HAP-1 (cell line): ENCODE results near the gene IL6ST.

Experiments used
- DNase-seq, 2 experiments: peaks; one replicate each; pipeline ENCODE4 v3.0.0-alpha.2; 2016 to 2020; ENCODE audit warnings: low spot score in 2 of 2
- H3K27me3 ChIP-seq: fragments of 250-450 bp; sonication (Bioruptor Pico); 2 replicates; pipeline ENCODE4 v1.5.1; 2020; ENCODE audit warnings: low read depth, mild to moderate bottlenecking, moderate library complexity
- H3K36me3 ChIP-seq: fragments of 250-450 bp; sonication (Bioruptor Pico); replicated peaks from 2 replicates; pipeline ENCODE4 v1.5.1; 2020; ENCODE audit warnings: mild to moderate bottlenecking
- H3K4me1 ChIP-seq: fragments of 250-450 bp; sonication (Bioruptor Pico); 2 replicates; pipeline ENCODE4 v1.5.1; 2020; ENCODE audit warnings: mild to moderate bottlenecking
- H3K4me3 ChIP-seq: fragments of 250-450 bp; sonication (Bioruptor Pico); 2 replicates; pipeline ENCODE4 v1.5.1; 2020; ENCODE audit warnings: mild to moderate bottlenecking, moderate library complexity
- H3K9me3 ChIP-seq: fragments of 250-450 bp; sonication (Bioruptor Pico); 2 replicates; pipeline ENCODE4 v1.5.1; 2020; ENCODE audit warnings: mild to moderate bottlenecking, moderate library complexity
- in situ Hi-C: fragments of 300-500 bp; cut with MboI; formaldehyde crosslinking; loops from 3 replicates; pipeline ENCODE4 v1.14.3; 2020; ENCODE audit warnings: low sequenced_read_pairs, inconsistent platforms, mixed read lengths

The IL6ST gene

GRCh38 chr5:55917402-55918086 lies 77.2 kb downstream of the IL6ST start:
- in situ Hi-C loops: no loop called here
- DNase-seq: no peak

GRCh38 chr5:55916986-55917385 lies 77.8 kb downstream of the IL6ST start:
- Histone ChIP-seq H3K36me3 (no peaks in the 10 kb centered on the region), H3K27me3 (no peaks in the 10 kb centered on the region), H3K4me3 (no peak overlapping the region), H3K9me3 (no peaks in the 10 kb centered on the region), H3K4me1 (no peaks in the 10 kb centered on the region)
- in situ Hi-C loops: no loop called here
- DNase-seq: no peak

More at GRCh38 chr5:55917402-55918086, 77.2 kb downstream of the IL6ST start:
- Histone ChIP-seq H3K27me3 (no peaks in the 10 kb centered on the region), H3K36me3 (no peaks in the 10 kb centered on the region), H3K4me1 (no peaks in the 10 kb centered on the region), H3K4me3 (no peak overlapping the region), H3K9me3 (no peaks in the 10 kb centered on the region)

- Histone ChIP-seq H3K4me1 (no peaks in the 10 kb centered on the region), H3K9me3 (no peaks in the 10 kb centered on the region), H3K4me3 (no peak overlapping the region), H3K36me3 (no peaks in the 10 kb centered on the region), H3K27me3 (no peaks in the 10 kb centered on the region)
- in situ Hi-C loops: no loop called here
- DNase-seq: no peak
These were observed 79.0 kb downstream of the IL6ST start for GRCh38 chr5:55915783-55916182.

GRCh38 chr5:55914971-55915370 lies 79.8 kb downstream of the IL6ST start:
- no peaks in the 10 kb centered on the region for H3K4me1 ChIP-seq
- no peaks in the 10 kb centered on the region for H3K27me3 ChIP-seq
- H3K9me3 ChIP-seq: no peaks in the 10 kb centered on the region
- in situ Hi-C loops: no loop called here
- no peaks in the 10 kb centered on the region for H3K36me3 ChIP-seq
- H3K4me3 ChIP-seq: no peak overlapping the region
- DNase-seq: no peak

GRCh38 chr5:55913466-55914413 lies 81.0 kb downstream of the IL6ST start:
- Histone ChIP-seq H3K4me3 (no peak overlapping the region), H3K9me3 (no peaks in the 10 kb centered on the region), H3K27me3 (no peaks in the 10 kb centered on the region), H3K4me1 (no peaks in the 10 kb centered on the region), H3K36me3 (no peaks in the 10 kb centered on the region)
- in situ Hi-C loops: no loop called here
- no peak for DNase-seq

- Histone ChIP-seq H3K9me3 (no peaks in the 10 kb centered on the region), H3K27me3 (no peaks in the 10 kb centered on the region), H3K4me3 (no peak overlapping the region), H3K4me1 (no peaks in the 10 kb centered on the region), H3K36me3 (no peaks in the 10 kb centered on the region)
- in situ Hi-C loops: no loop called here
- DNase-seq: no peak
These were observed 82.7 kb downstream of the IL6ST start for GRCh38 chr5:55911784-55912653.

- H3K4me1 ChIP-seq: no peaks in the 10 kb centered on the region
- H3K4me3 ChIP-seq: no peak overlapping the region
- DNase-seq: no peak
- H3K9me3 ChIP-seq: no peaks in the 10 kb centered on the region; the same call in 1 of the 2 replicates
- H3K36me3 ChIP-seq: no peaks in the 10 kb centered on the region
- H3K27me3 ChIP-seq: no peaks in the 10 kb centered on the region
- in situ Hi-C loops: no loop called here
These were observed 86.0 kb downstream of the IL6ST start for GRCh38 chr5:55908804-55909203.

- Histone ChIP-seq H3K4me1 (no peaks in the 10 kb centered on the region), H3K27me3 (no peaks in the 10 kb centered on the region), H3K4me3 (no peak overlapping the region), H3K36me3 (no peaks in the 10 kb centered on the region), H3K9me3 (no peaks in the 10 kb centered on the region; the same call in 1 of the 2 replicates)
- in situ Hi-C loops: no loop called here
- DNase-seq: no peak
These were observed 86.8 kb downstream of the IL6ST start for GRCh38 chr5:55907927-55908326.

GRCh38 chr5:55905251-55905650 lies 89.5 kb downstream of the IL6ST start:
- H3K4me1 ChIP-seq: no peaks in the 10 kb centered on the region
- H3K9me3 ChIP-seq: no peaks in the 10 kb centered on the region; the same call in 1 of the 2 replicates
- no peaks in the 10 kb centered on the region for H3K36me3 ChIP-seq
- in situ Hi-C loops: no loop called here
- no peak overlapping the region for H3K4me3 ChIP-seq
- H3K27me3 ChIP-seq: no peaks in the 10 kb centered on the region
- DNase-seq: no peak

GRCh38 chr5:55904152-55904551 lies 90.6 kb downstream of the IL6ST start:
- no peaks in the 10 kb centered on the region; the same call in 1 of the 2 replicates for H3K9me3 ChIP-seq
- no peaks in the 10 kb centered on the region for H3K27me3 ChIP-seq
- no peaks in the 10 kb centered on the region for H3K36me3 ChIP-seq
- no peaks in the 10 kb centered on the region for H3K4me1 ChIP-seq
- no peak for DNase-seq
- in situ Hi-C loops: no loop called here
- no peak overlapping the region for H3K4me3 ChIP-seq

- no peaks in the 10 kb centered on the region; the same call in 1 of the 2 replicates for H3K9me3 ChIP-seq
- no peaks in the 10 kb centered on the region for H3K36me3 ChIP-seq
- no peaks in the 10 kb centered on the region for H3K27me3 ChIP-seq
- in situ Hi-C loops: no loop called here
- DNase-seq: no peak
- H3K4me3 ChIP-seq: no peak overlapping the region
- no peaks in the 10 kb centered on the region for H3K4me1 ChIP-seq
These were observed 91.6 kb downstream of the IL6ST start for GRCh38 chr5:55903121-55903701.

- H3K9me3 ChIP-seq: no peaks in the 10 kb centered on the region; the same call in 1 of the 2 replicates
- DNase-seq: no peak
- H3K27me3 ChIP-seq: no peaks in the 10 kb centered on the region
- no peaks in the 10 kb centered on the region for H3K36me3 ChIP-seq
- H3K4me1 ChIP-seq: no peaks in the 10 kb centered on the region
- no peak overlapping the region for H3K4me3 ChIP-seq
- in situ Hi-C loops: no loop called here
These were observed 92.1 kb downstream of the IL6ST start for GRCh38 chr5:55902696-55903095.

GRCh38 chr5:55900776-55901175 lies 94.0 kb downstream of the IL6ST start:
- H3K4me3 ChIP-seq: no peak overlapping the region
- H3K4me1 ChIP-seq: no peaks in the 10 kb centered on the region
- no peaks in the 10 kb centered on the region for H3K36me3 ChIP-seq
- no peaks in the 10 kb centered on the region for H3K27me3 ChIP-seq
- no peak for DNase-seq
- H3K9me3 ChIP-seq: no peaks in the 10 kb centered on the region
- in situ Hi-C loops: no loop called here
